Heart left ventricle (tissue), 16 donors: Measurements from ENCODE around the gene ULK1. TPM values are rescaled to one million over a fixed set of nuclear protein-coding genes. Genes with fewer than 3 reads are reported as not detected.
"Not testable (repeated sequence)": the region's sequence is repeated elsewhere in the genome, so short reads cannot be mapped to it uniquely, and the experiment has no call there.

Source experiments
- ATAC-seq, 4 donors: fragments of 200-7000 bp; cut with Tn5 transposase; one replicate each; pipeline ENCODE4 v1.9.1; 2020 to 2022; ENCODE audit warnings: moderate library complexity in 4 of 4, mild to moderate bottlenecking in 3 of 4, moderate number of reproducible peaks in 1 of 4
- DNase-seq, 5 donors: peaks; one replicate each; pipeline ENCODE4 v3.0.0-alpha.2; 2020
- H3K27ac ChIP-seq, 12 donors: fragments of 200-600 bp; sonication (generic) in 4 of 12; one replicate each; pipeline versions ENCODE4 v1.5.0 to v1.8.0; 2016 to 2022; ENCODE audit warnings: mild to moderate bottlenecking in 2 of 12
- H3K27me3 ChIP-seq, 9 donors: fragments of 200-600 bp; sonication (generic) in 2 of 9; one replicate each; pipeline versions ENCODE4 v1.5.1 to v1.8.0; 2016 to 2022; ENCODE audit warnings: mild to moderate bottlenecking in 3 of 9
- H3K36me3 ChIP-seq, 9 donors: fragments of 200-600 bp; sonication (generic) in 2 of 9; one replicate each; pipeline versions ENCODE4 v1.5.0 to v1.8.0; 2018 to 2022; ENCODE audit warnings: mild to moderate bottlenecking in 2 of 9
- H3K4me1 ChIP-seq, 12 donors: fragments of 200-600 bp; sonication (generic) in 4 of 12; one replicate each; pipeline versions ENCODE4 v1.5.0 to v1.8.0; 2016 to 2022; ENCODE audit warnings: mild to moderate bottlenecking in 3 of 12
- H3K4me3 ChIP-seq, 12 donors: fragments of 200-600 bp; sonication (generic) in 4 of 12; one replicate each; pipeline versions ENCODE4 v1.5.0 to v1.8.0; 2017 to 2022; ENCODE audit warnings: mild to moderate bottlenecking in 9 of 12, moderate library complexity in 4 of 12
- H3K9me3 ChIP-seq, 12 donors: fragments of 200-600 bp; sonication (generic) in 4 of 12; one replicate each; pipeline versions ENCODE4 v1.5.0 to v1.8.0; 2016 to 2022; ENCODE audit warnings: mild to moderate bottlenecking in 1 of 12
- POLR2A ChIP-seq, 2 donors: fragments of 450-650 bp; IDR thresholded peaks; one replicate each; pipeline ENCODE4 v1.6.1; 2017; ENCODE audit warnings: antibody characterized with exemption in 2 of 2, mild to moderate bottlenecking in 2 of 2, moderate library complexity in 2 of 2
- WGBS, 4 donors: extraction: QIAGEN DNeasy Blood & Tissue Kit in 2 of 4; methylation state at CpG; one replicate each; pipeline versions ENCODE4 v1.1.5 to v1.1.7; 2013 to 2018; 5-methylcytosine and 5-hydroxymethylcytosine counted together
- intact Hi-C, 10 donors: fragments of 100-400 bp; cut with DNase I; formaldehyde crosslinking; loops; one replicate each; pipeline versions ENCODE4 v1.11.1 to v1.14.2; 2022
- polyA plus RNA-seq, 2 donors: library from polyadenylated mRNA; stranded (reverse); fragments of 200-250 nt; gene quantifications; one replicate each; pipeline ENCODE4 v1.2.3, GENCODE V29; 2013
- total RNA-seq, 9 donors: library from RNA; depleted of rRNA in 2 of 9; stranded (reverse); fragments of >200 nt in 2 of 9; fragmentation: NEBNext Ultra II Directional in 3 of 9; extraction: Animal tissue kit (Norgen Biotek cat#: 25700) in 3 of 9; gene quantifications; one replicate each; pipeline versions ENCODE4 v1.1.0 to v1.2.4, GENCODE V29; 2016 to 2023
- TF ChIP-seq, protein P1 (sequence below), 12 donors: fragments of 200-600 bp; sonication (generic) in 4 of 12; IDR thresholded peaks; one replicate each; pipeline versions ENCODE4 v1.5.0 to v1.8.0; 2018 to 2022; ENCODE audit warnings: antibody characterized with exemption in 12 of 12, mild to moderate bottlenecking in 5 of 12
- donor health status: ischemic (EF 13 %, LVEDD 7.1; RV severe dilation, severe dysfunction).
- donor health status: healthy with polysubstance abuse.
- donor health status: DM: no; HTN: yes; CAD: no.
- donor health status: DM: no; HTN: no; CAD: no.
- donor health status: ischemic (EF 25% LVEDD 6.9; RV normal size, moderate dysfunction).
- donor health status: ischemic (EF 25% LVEDD 5.7; RV mildly dilated, moderate dysfunction).
- donor health status: healthy.
- donor health status: DM: yes; HTN: yes; CAD: no.
- donor health status: ischemic (EF 35%, LVEDD 5.7; RV mildly dilated, moderate dysfunction).
- donor health status: nonischemic (EF 11% LVEDD 7.7; RV severe dilation, severe dysfunction).
- donor health status: DM: yes; HTN: yes; CAD: no.
- donor health status: PGD.
- donor health status: ischemic (EF 29% LVEDD 5.4; RV normal size, mild dysfunction).
- donor health status: nonischemic (EF 23%, LVEDD 6.1; RV moderate dilation, normal function).

Gene ULK1
- total and polyA plus RNA-seq, 11 donors: 21.9 to 56.0 (median 41.8) TPM

DNA sequence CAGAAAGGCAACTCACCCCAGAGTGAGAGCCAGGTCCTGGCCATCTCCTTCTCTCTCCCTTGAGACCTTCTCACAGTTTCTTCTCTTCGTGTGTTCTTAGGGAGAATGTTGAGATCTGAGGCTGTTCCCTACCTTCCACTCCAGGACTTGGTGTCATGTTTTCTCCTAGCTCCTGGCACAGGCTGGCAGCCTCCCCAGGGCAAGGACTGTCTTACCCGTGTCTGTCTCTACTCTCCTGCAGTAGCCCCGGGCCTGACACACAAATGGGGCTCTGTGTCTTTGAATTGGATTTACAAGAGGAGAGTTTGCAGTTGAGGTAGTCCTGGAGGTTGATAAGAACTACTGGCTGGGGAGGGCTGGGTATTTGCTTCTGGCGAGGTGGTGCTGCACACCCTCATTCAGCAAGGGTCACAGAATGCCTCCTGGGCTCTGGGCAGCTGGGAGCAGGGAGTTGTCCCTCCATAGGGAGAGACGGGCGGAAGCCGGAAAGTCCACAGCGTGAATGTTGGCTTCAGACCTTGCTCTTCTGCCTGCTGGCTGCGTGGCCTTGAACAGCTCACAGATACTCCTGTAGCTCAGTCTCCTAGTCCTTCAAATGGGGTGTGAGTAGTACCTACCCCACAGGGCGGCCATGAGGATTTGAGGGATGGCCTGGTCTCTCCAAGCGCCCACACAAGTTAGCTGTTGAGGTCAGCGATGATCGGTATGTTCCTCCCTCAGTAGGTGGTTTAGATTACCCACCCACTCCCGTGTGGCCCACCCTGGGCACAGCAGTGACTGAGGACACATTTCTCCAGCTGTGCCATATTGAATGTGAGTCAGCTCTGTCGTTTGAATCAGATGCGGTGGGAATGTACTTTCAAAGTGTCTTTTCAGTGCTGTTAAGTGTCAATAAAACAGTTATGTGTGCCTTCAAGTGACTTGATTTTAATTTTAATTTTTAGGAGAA is 65.5 kb downstream of the ULK1 start:
- intact Hi-C loops: loop anchor here in 2 of 10 donors (5.0 to 10.0 kb wide), 2 partner anchors 42 to 125 kb away; no protein-coding TSS in a partner anchor
- H3K36me3 ChIP-seq: peaks cover 0 to 22% (median 7%) of the 10 kb centered on the region in 9 donors
- no peak overlapping the region for H3K4me3 ChIP-seq
- TF ChIP-seq POLR2A (IDR thresholded peaks at IDR 0.05): no peak
- TF ChIP-seq, protein P1, sequence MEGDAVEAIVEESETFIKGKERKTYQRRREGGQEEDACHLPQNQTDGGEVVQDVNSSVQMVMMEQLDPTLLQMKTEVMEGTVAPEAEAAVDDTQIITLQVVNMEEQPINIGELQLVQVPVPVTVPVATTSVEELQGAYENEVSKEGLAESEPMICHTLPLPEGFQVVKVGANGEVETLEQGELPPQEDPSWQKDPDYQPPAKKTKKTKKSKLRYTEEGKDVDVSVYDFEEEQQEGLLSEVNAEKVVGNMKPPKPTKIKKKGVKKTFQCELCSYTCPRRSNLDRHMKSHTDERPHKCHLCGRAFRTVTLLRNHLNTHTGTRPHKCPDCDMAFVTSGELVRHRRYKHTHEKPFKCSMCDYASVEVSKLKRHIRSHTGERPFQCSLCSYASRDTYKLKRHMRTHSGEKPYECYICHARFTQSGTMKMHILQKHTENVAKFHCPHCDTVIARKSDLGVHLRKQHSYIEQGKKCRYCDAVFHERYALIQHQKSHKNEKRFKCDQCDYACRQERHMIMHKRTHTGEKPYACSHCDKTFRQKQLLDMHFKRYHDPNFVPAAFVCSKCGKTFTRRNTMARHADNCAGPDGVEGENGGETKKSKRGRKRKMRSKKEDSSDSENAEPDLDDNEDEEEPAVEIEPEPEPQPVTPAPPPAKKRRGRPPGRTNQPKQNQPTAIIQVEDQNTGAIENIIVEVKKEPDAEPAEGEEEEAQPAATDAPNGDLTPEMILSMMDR (IDR thresholded peaks at IDR 0.05): no peak
- no peaks in the 10 kb centered on the region for H3K9me3 ChIP-seq
- ATAC-seq (peak in 3 of 4 donors; percentile 21 to 42 (median 39)), DNase-seq (no peak)
- H3K27me3 ChIP-seq: no peaks in the 10 kb centered on the region
- H3K27ac ChIP-seq: no peak overlapping the region
- peaks cover 0 to 48% (median 34%) of the 10 kb centered on the region in 12 donors for H3K4me1 ChIP-seq
- WGBS, 4 donors: 70 to 75% (median 72%) methylated on average over 14 to 16 of the region's 16 CpGs

DNA sequence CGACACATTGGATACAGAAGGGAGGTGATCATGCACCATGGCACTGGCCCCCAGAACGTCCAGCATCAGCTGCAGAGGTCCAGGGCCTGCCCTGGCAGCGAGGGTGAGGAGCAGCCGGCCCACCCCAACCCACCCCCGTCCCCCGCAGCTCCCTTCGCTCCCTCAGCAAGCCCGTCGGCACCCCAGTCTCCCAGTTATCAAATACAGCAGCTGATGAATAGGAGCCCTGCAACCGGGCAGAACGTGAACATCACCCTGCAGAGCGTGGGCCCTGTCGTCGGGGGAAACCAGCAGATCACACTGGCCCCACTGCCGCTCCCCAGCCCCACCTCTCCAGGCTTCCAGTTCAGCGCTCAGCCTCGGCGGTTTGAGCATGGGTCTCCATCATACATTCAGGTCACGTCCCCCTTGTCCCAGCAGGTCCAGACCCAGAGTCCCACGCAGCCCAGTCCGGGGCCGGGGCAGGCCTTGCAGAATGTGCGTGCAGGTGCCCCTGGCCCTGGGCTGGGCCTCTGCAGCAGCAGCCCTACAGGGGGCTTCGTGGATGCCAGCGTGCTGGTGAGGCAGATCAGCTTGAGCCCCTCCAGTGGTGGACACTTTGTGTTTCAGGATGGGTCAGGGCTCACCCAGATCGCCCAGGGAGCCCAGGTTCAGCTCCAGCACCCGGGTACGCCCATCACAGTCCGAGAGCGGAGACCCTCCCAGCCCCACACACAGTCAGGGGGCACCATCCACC is 66.3 kb downstream of the ULK1 start:
- Histone ChIP-seq H3K36me3 (peaks cover 0 to 26% (median 7%) of the 10 kb centered on the region in 9 donors), H3K4me1 (peaks cover 0 to 48% (median 35%) of the 10 kb centered on the region in 12 donors)
- H3K9me3 ChIP-seq, H3K27ac ChIP-seq, H3K4me3 ChIP-seq, H3K27me3 ChIP-seq, intact Hi-C loops, DNase-seq: not testable (repeated sequence)
- ATAC-seq: peak in 1 of 4 donors; percentile 11
- WGBS, 4 donors: 91 to 96% (median 91%) methylated on average over 7 to 23 of the region's 30 CpGs

DNA sequence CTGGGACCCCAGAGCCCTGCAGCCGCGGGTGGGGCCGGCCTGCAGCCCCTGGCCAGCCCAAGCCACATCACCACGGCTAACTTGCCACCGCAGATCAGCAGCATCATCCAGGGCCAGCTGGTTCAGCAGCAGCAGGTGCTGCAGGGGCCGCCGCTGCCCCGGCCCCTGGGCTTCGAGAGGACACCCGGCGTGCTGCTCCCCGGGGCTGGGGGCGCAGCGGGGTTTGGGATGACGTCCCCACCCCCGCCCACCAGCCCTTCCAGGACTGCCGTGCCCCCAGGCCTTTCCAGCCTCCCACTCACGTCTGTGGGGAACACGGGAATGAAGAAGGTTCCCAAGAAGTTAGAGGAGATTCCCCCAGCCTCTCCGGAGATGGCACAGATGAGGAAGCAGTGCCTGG is 66.9 kb downstream of the ULK1 start:
- Histone ChIP-seq H3K36me3 (peaks cover 0 to 26% (median 7%) of the 10 kb centered on the region in 9 donors), H3K4me1 (peaks cover 0 to 46% (median 32%) of the 10 kb centered on the region in 12 donors)
- intact Hi-C loops, DNase-seq, H3K9me3 ChIP-seq, H3K27me3 ChIP-seq, ATAC-seq, H3K4me3 ChIP-seq, H3K27ac ChIP-seq: not testable (repeated sequence)
- WGBS, 4 donors: 71 to 99% (median 90%) methylated on average over 1 to 12 of the region's 20 CpGs

DNA sequence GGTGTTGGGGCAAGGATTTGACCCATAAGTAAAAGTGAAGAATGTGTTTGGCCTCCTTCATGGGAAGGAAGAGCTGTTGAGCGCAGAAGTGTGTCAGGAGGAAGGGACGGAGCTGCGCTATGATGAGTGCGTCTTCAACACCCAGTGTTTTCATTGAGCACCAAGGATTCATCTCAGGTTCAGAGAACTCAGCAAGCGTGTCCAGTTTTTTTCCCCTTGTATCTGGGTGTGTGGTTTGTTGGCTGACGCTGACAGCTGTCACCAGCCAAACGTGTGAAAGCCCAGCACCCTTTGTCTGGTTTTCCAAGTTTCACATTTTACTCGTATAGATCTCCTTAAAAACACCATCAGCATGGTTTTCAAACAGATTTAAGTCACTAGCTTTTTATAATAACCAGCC is 67.6 kb downstream of the ULK1 start:
- peaks cover 0 to 42% (median 30%) of the 10 kb centered on the region in 12 donors for H3K4me1 ChIP-seq
- peaks cover 0 to 26% (median 7%) of the 10 kb centered on the region in 9 donors for H3K36me3 ChIP-seq
- no peaks in the 10 kb centered on the region for H3K27me3 ChIP-seq
- 46 to 52% (median 50%) methylated on average over 8 of the region's 8 CpGs for WGBS, 4 donors
- TF ChIP-seq, protein P1 (IDR thresholded peaks at IDR 0.05): no peak
- no peak for TF ChIP-seq POLR2A (IDR thresholded peaks at IDR 0.05)
- no peak for DNase-seq
- no peak overlapping the region for H3K27ac ChIP-seq
- intact Hi-C loops: no loop called here
- no peaks in the 10 kb centered on the region for H3K9me3 ChIP-seq
- peak; percentile 69 to 82 (median 74) for ATAC-seq
- no peak overlapping the region for H3K4me3 ChIP-seq

DNA sequence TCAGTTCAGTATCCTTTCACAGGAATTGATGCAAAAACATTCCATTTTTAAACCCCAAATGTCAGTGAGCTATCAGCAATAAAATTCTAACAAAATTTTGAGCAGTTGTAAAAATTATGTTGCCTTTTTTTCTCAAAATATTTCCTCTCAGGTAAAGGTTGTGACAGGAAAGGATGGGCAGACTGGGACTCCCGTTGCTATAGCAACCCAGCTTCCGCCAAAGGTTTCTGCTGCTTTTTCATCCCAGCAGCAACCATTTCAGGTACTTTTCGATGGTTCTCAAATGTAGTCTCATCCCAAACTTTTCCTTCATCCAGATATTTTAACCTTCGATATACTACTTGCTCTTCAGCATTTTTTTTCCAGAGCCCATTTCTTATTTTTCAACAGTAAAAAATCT is 69.0 kb downstream of the ULK1 start:
- intact Hi-C loops: no loop called here
- 82 to 90% (median 86%) methylated on average over 4 of the region's 4 CpGs for WGBS, 4 donors
- H3K4me1 ChIP-seq: peaks cover 0 to 35% (median 24%) of the 10 kb centered on the region in 12 donors

More for the DNA sequence above, 69.0 kb downstream of the ULK1 start:
- DNase-seq (no peak), ATAC-seq (no peak)
- TF ChIP-seq, protein P1 (IDR thresholded peaks at IDR 0.05): no peak
- TF ChIP-seq POLR2A (IDR thresholded peaks at IDR 0.05): no peak
- Histone ChIP-seq H3K27ac (no peak overlapping the region), H3K9me3 (no peaks in the 10 kb centered on the region), H3K36me3 (peaks cover 0 to 26% (median 7%) of the 10 kb centered on the region in 9 donors), H3K4me3 (no peak overlapping the region), H3K27me3 (no peaks in the 10 kb centered on the region)
